Measurements from ENCODE around the gene SEMA4B.
"Not testable (repeated sequence)": the region's sequence is repeated elsewhere in the genome, so short reads cannot be mapped to it uniquely, and the experiment has no call there.

The SEMA4B gene

GRCh38 chr15:90227816-90228772 is 27.0 kb downstream of the SEMA4B start:
- DNase-seq (ENCODE audit: low read depth) = no peak

GRCh38 chr15:90228960-90229359 is 27.8 kb downstream of the SEMA4B start:
- no peak for DNase-seq (ENCODE audit: low read depth)

GRCh38 chr15:90230071-90230494 is 29.0 kb downstream of the SEMA4B start:
- no peak for DNase-seq (ENCODE audit: low read depth)

GRCh38 chr15:90230610-90231009 is 29.5 kb downstream of the SEMA4B start:
- no peak for DNase-seq (ENCODE audit: low read depth)

GRCh38 chr15:90231028-90232017 is 30.2 kb downstream of the SEMA4B start:
- no peak for DNase-seq (ENCODE audit: low read depth)

- DNase-seq (ENCODE audit: low read depth) = no peak
Observed at GRCh38 chr15:90232196-90232595, 31.1 kb downstream of the SEMA4B start.

- DNase-seq (ENCODE audit: low read depth) = no peak
Observed at GRCh38 chr15:90232941-90233386, 31.8 kb downstream of the SEMA4B start.

GRCh38 chr15:90233387-90234095 is 32.4 kb downstream of the SEMA4B start, which contains the start of gene CIB1:
Gene CIB1 (minus strand): TSS chr15:90233941. CDS start chr15:90233885, 56 bp downstream.
- peak; percentile 92 for DNase-seq (ENCODE audit: low read depth)

- DNase-seq (ENCODE audit: low read depth) = no peak
Observed at GRCh38 chr15:90234096-90234988, 33.2 kb downstream of the SEMA4B start, which contains the start of gene GDPGP1. Gene GDPGP1 (plus strand): TSS chr15:90234209. CDS start chr15:90240909, 6,700 bp downstream.

- DNase-seq (ENCODE audit: low read depth) = no peak
Observed at GRCh38 chr15:90239371-90239770, 38.2 kb downstream of the SEMA4B start.

- DNase-seq (ENCODE audit: low read depth) = no peak
Observed at GRCh38 chr15:90240856-90241255, 39.7 kb downstream of the SEMA4B start.

GRCh38 chr15:90241343-90242192 is 40.4 kb downstream of the SEMA4B start:
- DNase-seq (ENCODE audit: low read depth) = no peak

GRCh38 chr15:90243943-90244639 is 43.0 kb downstream of the SEMA4B start:
- no peak for DNase-seq (ENCODE audit: low read depth)

- no peak for DNase-seq (ENCODE audit: low read depth)
Observed at GRCh38 chr15:90248789-90249202, 47.7 kb downstream of the SEMA4B start.

GRCh38 chr15:90249203-90249863 is 48.2 kb downstream of the SEMA4B start, which contains the start of gene TTLL13:
Gene TTLL13 (plus strand): TSS chr15:90249556. CDS start chr15:90250631, 1,075 bp downstream.
- DNase-seq (ENCODE audit: low read depth) = peak; percentile 64

GRCh38 chr15:90257776-90258175 is 56.6 kb downstream of the SEMA4B start:
- no peak for DNase-seq (ENCODE audit: low read depth)

- no peak for DNase-seq (ENCODE audit: low read depth)
Observed at GRCh38 chr15:90259524-90259923, 58.4 kb downstream of the SEMA4B start.

GRCh38 chr15:90260731-90261130 is 59.6 kb downstream of the SEMA4B start:
- not testable (repeated sequence) for DNase-seq (ENCODE audit: low read depth)
